Activated naive CD4-positive, alpha-beta T cell (primary cell): Measurements from ENCODE around the gene SLC2A6.

Source experiments
- DNase-seq, 4 experiments: peaks; one replicate each; lab custom pipeline; 2025; lab: John Stamatoyannopoulos, UW

SLC2A6 gene, protein sequence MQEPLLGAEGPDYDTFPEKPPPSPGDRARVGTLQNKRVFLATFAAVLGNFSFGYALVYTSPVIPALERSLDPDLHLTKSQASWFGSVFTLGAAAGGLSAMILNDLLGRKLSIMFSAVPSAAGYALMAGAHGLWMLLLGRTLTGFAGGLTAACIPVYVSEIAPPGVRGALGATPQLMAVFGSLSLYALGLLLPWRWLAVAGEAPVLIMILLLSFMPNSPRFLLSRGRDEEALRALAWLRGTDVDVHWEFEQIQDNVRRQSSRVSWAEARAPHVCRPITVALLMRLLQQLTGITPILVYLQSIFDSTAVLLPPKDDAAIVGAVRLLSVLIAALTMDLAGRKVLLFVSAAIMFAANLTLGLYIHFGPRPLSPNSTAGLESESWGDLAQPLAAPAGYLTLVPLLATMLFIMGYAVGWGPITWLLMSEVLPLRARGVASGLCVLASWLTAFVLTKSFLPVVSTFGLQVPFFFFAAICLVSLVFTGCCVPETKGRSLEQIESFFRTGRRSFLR

DNA sequence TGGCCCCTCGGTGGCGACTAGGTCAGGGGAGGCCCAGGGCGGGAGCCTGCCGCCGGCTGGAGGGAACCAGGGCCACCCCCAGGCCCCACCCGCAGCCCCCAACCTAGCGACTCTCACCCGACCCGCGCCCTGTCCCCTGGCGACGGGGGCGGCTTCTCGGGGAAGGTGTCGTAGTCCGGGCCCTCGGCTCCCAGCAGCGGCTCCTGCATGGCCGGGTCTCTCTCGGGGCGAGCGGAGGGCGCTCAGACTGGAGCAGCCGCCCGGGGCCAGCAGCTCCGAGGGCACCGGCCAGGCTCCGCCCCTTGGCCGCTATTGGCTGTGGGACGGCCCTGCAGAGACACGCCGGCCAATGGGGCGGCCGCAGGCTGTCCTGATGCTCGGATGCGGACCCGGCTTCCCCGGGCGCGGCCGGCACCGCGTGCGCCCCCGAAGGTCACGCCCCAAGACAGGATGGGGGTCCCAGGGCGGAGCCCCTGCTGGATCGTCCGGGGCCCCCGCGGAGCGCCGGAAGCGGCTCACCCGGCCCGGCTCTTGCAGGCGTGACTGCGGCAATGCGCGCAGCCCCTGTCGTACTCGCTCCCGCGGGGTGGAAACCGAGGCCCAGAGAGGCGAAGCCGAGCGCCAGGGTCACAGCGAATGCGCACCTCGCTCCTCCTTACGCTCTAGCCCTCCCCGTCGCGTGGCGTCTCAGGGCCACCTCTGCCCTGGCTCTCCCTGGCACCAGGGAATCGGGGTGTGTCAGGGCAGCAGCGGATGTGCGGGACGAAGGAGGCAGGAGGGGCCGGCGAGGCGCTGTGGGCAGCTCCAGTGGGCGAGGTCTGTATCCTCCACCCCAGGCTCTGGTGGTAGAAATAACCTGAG lies at the start of gene SLC2A6:
TSS of gene SLC2A6 (minus strand) at position 249 of the 861 bp plus-strand sequence. CDS start at position 209, 40 bp downstream.
- peak; percentile 44 to 79 (median 52) for DNase-seq

DNA sequence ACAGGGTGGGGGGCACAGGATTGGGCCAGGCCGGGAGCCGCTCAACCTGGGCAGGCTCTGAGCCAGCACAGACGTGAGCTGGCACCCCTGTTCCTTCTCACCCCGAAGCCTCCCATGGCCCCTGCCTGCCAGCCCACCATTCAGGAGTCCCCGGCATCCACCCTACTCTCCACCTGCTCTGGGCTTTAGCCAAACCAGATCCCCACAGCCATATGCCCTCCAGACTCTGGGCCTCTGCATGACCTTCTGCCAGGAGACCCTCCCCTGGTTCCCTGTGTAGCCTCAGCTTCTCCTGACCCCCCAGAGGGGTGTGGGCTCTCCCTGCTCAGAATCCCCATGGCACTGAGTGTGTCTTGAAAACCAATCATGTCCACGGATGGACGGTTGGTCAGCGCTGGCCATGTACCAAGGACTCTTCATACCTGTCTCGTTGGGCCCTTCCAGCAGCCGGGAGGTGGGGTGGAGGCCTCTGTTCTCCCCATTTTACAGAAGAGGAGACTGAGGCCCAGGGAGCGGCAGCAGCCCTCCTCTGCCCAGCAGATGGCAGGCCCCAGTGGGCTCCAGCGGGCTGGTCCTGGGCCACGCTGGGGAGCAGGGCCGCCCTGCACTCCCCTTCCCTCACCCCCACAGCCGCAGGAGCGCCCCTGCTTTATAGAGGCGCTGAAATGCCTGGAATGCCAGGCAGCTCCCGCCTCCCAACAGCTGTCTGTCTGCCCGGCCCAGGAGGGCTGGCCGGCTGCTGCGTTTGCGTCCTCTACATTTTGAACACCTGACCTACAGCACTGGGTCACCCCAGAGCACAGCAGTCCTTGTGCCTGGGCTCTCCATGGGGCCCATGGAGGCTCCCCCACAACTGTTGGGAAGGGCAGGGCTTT lies 49.3 kb upstream of the SLC2A6 start:
- DNase-seq = no peak

GRCh38 chr9:133527444-133527920 lies 48.6 kb upstream of the SLC2A6 start:
- no peak for DNase-seq

DNA sequence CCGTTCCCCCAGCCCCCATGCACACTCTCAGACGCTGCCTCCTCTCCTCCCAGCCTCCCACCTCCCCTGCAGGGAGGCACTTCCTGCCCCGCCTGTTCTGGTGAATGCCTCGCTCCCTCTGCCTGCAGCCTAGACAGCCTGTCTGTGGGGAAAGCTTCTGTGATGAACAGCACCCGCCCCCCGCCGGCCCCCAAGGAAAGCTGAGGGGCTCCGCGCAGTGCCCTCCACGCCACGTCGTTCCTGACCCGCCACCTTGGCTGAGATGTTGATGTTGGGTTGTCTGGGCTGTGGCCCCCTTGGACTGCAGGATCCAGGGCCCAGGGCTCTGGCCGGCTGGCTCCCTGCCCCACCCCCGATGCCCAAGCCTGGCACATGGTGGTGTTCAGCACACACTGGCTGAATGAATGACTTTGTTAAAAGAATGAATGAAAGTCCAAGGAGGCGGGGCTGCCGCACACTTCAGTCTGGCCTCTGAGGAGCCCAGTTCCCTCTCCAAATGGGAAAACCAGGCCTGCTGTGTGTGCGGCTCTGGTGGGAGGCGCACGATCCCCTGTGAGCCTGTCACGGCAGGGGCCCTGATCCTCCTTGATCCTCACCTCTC lies 47.9 kb upstream of the SLC2A6 start:
- peak in 1 of 4 experiments; percentile 16 for DNase-seq

- no peak for DNase-seq
Observed at GRCh38 chr9:133525677-133526076, 46.8 kb upstream of the SLC2A6 start.

DNA sequence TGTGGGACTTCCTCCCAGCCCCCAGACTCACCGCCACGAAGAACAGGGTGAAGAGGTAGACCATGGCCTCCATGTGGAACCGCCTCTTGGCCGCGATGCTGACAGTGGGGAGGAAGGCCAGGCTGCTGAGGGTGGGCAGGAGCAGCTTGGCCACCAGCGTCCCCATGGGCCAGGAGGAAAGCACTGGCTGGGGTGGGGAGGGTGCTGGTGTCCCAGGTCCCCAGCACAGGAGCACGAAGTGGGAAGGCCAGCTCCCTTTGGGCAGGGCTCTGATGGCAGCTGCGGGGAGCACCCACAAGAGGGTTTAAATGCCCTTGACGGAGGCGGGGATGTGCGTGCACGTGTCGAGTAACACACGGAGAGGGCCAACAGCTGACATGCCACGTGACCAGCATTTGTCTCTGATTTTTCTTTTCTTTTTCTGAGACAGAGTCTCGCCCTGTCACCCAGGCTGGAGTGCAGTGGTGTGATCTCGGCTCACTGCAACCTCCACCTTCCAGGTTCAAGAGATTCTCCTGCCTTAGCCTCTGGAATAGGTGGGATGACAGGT lies 45.9 kb upstream of the SLC2A6 start, which contains the start of gene MYMK:
TSS of gene MYMK (minus strand) at position 281 of the 550 bp plus-strand sequence. CDS start at position 166, 115 bp downstream.
- no peak for DNase-seq

DNA sequence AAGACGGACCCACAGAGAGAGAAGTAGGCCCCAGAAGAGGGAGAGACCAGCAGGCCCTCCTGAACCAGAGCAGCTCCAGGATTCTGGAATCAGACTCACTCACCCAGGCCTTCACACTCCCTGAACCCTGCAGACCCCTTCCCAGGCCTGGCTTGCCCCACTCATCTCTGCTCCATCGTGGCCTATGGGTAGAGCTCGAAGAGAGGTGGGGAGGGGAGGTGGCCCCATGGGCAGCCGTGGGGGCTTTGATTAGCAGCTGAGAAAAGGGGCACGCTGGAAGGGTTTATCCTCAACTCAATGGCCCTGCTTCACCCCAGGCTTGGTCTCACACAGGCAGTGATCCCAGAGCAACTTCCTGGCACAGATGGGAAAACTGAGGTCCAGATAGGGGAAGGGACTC lies 45.2 kb upstream of the SLC2A6 start:
- no peak for DNase-seq

DNA sequence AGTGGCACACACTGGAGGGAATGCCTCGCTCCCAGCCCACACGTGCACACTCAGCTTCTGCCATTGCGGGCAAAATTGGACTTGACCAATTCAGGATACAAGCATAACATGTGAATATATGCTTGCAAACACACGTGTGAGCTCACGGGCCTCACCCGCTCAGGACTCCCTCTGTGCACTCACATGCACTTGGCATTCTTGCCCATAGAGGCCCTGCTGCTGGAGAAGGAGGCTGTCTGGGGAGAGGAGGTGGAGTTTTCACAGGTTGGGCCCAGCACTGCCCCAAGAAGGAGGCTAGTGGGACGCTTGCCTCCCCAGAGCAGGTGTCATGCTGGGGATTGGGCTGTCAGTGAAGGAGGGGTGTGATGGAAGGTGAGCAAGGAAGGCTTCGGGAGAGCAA lies 44.2 kb upstream of the SLC2A6 start:
- DNase-seq = no peak

DNA sequence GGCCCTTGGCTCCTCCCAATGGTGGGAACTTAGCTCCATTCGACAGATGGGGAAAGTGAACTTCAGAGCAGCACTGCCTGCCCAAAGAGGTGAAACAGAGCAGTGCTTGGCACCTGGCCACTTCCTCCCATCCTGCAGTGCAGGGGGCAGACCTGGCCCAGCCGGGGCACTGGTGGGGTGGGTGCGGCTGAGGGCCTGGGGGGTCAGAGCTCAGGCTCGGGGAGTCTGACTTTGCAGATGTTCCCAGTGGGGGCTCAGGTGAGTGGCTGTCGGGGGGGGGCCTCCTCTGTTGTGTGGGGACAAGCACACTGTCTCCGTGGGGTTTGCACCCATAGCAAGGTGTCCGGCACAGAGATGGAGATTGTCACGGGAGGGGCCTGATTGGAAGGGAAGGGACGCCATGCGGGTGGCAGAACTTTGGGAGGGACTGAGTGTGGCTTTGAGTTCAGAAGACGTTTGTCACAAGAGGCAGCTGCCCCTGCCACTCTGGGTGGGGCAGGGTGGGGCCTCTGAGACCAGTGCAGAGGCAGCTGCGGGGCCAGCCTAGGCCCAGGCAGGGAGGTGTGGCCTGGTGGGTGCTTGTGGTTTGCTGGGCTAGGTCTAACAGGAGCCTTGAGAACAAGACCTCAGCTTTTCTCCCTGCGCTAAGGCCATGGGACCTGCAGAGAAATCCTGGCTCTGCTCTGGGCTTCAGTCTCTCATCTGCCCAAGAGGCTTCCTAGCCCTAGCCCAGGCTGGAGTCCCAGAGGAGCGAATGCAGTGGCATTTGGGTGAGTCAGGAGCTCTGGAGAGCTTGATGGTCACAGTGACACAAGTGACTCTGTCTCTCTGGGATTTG lies 43.4 kb upstream of the SLC2A6 start:
- no peak for DNase-seq

DNA sequence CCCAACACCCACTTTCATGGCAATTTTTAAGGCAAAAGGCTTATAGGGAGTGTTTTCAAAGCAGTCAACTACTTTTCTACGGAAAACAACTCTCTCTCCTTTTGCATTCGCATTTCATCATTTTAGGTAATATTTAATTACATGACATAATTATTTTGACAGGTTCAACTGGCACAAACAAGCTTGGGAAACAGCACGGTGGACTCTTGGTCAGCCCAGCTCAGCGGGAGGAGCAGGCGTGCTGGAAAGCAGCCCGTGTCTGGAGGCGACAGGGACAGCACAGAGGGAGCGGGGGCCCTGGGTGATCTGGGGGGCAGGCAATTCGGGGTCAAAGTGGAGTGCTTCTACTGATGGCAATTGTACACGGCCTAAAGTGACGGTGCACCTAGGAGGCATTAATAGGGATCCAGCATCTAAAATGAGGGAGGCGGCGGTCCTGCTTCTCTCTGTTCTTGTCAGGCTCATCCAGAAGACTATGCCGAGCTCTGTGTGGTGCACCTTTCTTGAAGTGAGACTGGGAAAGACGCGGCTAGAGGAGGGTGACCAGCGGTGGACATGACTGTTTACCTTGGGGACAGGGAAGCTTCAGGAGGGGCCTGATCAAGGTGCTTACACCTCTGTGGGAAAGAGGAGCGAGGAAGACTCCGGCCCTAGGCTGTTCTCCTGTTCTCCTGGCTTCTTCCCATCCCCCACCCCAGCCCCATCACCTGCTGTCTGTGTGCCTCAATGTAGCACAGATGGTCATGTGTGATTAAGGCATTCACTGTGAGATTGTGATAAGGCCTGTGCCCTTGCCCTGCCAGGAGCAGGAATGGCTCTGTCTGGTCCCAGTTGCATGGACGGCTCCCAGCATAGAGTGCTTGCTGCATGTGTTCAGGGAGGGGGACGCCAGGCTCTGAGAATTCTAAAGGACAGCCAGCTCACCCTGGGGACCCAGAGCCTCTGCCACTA lies 42.5 kb upstream of the SLC2A6 start:
- no peak for DNase-seq

DNA sequence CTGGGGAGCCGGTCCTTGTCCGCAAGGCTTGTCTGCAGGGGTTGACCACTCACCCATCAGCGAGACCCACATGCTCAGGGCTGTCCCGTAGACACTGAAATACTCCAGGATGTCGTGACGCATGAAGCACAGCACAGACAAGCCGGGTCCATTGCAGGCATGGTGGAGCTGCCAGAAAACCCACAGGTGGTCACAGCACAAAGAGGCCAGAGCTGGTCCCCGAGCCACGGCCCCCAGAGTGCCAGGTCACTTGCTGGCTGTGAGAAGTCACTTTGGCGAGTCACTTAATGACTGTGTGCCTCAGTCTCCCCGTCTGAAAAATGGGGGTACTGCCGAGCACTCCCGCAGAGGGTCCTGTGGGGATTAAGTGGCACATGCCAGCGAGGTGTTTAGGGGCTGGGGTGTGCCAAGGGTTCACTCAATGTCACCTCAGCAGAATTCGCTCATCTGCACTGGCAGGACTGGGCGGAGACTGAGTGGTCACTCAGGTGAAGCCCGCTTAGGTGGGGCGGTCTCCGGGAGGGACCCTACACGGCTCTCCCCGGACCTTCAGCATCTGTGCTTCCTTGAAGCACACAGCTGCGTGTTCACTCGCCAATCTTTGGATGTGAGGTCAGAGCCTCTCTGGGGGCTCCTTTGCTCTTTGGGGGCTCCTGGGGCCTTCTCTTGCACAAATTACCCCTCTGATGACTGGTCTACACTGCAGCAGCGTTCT lies 41.4 kb upstream of the SLC2A6 start:
- no peak for DNase-seq

DNA sequence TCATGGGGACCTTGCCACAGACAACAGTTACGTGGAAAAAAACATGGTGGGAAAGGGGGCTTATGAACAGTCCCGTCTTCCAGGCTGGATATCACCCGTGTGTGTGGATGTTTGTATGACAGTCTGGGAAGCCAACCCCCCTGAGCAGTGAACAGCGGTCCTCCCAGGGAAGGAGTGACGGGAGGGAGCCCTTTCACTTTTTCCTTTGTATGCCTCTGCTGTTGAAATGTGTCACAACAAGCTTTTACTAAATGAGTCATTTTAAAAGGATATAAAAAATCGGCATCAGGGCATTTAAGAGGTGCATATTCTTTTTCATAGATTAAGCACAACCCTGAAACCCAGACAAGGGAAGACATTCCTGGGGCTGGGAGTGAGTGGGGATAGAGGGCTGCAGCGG lies 40.8 kb upstream of the SLC2A6 start:
- no peak for DNase-seq

DNA sequence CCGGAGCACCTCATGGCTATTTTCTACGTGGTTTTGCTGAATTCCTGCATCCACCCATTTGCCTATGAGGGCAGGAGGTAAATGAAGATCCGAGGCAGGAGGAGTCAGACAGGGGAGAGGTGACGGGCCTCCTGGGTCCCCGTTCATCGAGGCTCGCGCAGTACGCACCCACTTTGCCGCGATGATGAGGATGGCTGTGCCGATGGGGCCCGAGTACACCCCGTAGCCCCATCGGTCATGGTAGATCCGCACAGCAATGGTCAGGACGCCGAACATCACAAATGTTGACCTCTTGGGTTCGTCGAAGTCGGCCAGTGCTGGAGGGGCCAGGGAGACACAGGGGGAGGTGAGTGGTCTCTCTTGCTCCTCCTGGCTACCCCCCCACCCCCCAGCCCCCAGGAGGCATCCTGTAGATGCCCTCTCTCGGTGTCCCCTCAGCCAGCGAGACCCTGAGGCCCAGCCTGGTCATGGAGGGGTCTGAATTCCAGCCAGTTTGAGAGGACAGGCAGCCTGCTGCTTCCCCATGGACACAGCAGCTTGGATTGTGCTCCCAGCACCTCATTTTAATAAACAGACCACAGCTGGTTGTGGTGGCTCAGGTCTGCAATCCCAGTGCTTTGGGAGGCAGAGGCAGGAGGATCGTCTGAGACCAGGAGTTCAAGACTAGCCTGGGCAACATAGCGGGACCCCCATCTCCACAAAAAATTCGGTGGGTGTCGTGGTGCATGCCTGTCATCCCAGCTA lies 40.0 kb upstream of the SLC2A6 start:
- DNase-seq = no peak

- no peak for DNase-seq
Observed at GRCh38 chr9:133518200-133518599, 39.3 kb upstream of the SLC2A6 start.

DNA sequence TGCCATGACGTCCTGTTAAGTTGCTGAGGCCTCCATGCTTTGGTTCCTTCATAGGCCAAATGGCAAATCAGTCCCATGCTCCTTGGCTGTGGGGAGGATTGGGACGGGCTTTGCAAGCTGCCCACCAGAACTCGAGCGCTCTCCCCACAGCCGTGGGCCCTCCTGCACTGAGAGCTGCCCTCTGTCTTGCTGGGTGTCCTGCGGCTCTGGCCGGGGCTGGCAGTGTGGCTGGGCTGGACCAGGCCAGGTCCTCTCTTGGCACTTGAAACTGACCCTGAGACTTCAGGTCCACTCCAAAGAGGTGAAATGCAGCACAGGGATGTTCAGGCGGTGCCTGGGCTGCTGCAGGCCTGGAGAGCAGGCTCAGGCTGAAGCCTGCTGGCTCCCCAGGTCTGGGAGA lies 38.8 kb upstream of the SLC2A6 start:
- no peak for DNase-seq

DNA sequence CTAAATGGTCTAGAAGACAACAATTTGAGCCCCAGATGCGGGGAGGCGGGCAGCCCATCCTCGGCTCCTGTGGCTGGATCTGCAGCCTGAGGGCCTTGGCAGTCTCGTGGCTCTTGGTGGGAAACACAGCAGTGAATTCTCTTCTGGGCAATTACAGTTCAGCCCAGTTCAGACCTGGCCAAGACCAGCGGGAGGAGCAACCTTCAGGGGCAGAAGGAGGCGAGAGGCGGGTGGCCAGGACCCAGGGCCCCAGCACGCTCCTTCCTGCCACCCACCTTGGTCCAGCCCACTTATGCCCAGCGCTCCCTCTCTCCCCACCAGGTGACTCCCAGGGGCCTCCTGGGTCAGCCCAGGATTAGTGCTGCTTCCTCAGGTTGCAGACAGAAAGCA lies 38.1 kb upstream of the SLC2A6 start:
- no peak for DNase-seq

DNA sequence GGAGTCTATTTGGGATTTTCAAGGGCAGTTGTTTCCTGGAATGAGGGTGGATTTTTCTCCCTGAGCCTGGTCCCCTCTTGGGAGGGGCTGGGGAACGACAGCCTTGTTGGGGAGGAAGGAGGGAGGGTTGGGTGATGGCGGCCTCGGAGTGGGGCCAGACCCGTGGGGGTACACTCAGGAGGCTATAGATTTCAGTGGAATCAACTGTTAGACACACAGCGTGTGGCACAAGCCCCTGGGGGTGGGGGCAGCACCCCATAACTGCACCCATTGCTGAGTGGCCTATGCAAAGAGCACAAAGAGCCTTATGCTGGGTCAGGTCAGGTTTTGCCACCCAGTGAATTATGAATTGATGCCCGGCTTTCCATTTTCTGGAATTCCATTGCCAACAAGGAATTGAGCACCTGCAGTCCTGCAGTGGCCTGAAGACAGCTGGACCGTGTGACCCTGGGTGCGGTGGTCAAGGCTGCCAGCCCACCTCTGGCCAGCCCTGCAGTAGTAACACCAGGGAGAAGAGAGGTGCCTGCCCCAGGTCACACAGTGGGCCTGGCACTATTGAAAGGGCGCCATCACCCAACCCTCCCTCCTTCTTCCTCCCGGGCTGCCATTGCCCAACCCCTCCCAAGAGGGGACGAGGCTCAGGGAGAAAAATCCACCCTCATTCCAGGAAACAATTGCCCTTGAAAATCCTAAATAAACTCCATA lies 37.5 kb upstream of the SLC2A6 start:
- no peak for DNase-seq
